DND-41 (cell line): Measurements from ENCODE around the gene SPATC1L.

Experiments
- CTCF ChIP-seq: IDR thresholded peaks from 2 replicates; pipeline ENCODE4 v1.5.1; 2012; ENCODE audit warnings: borderline replicate concordance, low read length, moderate library complexity, mild to moderate bottlenecking; ENCODE audit not compliant: poor library complexity, severe bottlenecking; ENCODE audit errors: extremely low read depth
- EZH2 ChIP-seq: IDR thresholded peaks from 3 replicates; pipeline ENCODE4 v1.6.1; 2012; ENCODE audit warnings: borderline replicate concordance, low read depth, mild to moderate bottlenecking, moderate library complexity, low read length, inconsistent platforms; ENCODE audit not compliant: severe bottlenecking

GRCh38 chr21:46173573-46173972 lies 10.7 kb downstream of the SPATC1L start:
- TF ChIP-seq CTCF (no peak), EZH2 (no peak)
